ENCODE measurements around the gene C3orf70.

The C3orf70 gene, protein sequence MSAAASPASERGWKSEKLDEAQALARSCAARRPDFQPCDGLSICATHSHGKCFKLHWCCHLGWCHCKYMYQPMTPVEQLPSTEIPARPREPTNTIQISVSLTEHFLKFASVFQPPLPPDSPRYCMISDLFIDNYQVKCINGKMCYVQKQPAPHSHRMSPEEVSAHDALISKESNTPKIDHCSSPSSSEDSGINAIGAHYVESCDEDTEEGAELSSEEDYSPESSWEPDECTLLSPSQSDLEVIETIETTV

DNA sequence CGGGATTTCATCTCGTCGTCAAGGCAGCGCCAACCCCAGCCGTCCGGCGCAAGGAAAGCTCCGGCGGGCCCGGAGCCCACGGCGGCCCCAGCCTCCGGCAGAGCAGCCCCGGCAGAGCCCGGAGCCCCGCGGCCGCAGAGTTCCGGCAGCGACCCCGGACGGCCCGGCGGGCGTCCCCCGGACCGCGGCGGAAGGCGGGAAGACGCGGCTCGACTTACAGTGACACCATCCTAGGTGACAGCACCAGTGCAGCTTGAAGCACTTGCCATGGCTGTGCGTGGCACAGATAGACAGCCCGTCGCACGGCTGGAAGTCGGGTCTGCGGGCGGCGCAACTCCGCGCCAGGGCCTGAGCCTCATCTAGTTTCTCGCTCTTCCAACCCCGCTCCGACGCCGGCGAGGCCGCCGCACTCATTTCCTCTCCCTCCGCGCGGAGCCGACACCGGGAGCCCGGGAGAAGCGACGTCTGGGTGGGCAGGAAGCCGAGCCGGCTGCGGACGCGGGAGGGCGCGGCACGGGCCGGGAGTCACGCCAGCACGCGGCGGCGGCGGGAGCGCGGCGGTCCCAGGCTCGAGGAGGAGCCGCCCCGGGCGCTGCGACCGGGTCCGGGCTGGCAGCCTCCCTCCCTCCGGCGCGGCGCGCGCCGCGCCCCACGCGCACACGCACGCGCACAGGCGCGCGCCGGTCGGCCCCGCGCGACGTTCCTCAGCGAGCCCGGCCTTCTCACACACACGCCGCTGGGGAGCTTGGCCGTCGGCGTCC, at the start of gene C3orf70:
Gene C3orf70 (minus strand): TSS at position 651 of the 761 bp plus-strand sequence. CDS start 237 bp downstream, at position 414.
- no peak for DNase-seq (ENCODE audit: low read depth in 2 of 2)

DNA sequence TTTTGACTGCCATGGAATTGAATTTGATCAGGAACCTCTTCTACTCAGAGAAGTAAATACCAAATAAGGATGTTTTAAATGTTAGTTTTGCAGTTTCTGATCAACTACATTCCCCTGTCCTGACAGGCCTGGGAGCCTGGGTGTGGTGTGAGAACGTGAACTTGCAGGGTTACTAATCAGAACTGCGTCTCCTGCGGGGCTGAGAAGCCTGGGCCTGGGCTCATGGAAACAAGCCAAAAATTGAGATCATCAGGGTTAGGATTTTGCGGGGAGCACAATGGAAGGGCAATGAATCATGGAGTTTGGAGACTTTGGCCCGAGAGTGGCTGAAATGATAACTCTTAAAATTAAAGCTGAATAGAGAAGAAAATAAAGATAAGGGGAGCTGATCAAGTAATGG, 47.8 kb upstream of the C3orf70 start:
- DNase-seq (ENCODE audit: low read depth in 2 of 2): no peak

DNA sequence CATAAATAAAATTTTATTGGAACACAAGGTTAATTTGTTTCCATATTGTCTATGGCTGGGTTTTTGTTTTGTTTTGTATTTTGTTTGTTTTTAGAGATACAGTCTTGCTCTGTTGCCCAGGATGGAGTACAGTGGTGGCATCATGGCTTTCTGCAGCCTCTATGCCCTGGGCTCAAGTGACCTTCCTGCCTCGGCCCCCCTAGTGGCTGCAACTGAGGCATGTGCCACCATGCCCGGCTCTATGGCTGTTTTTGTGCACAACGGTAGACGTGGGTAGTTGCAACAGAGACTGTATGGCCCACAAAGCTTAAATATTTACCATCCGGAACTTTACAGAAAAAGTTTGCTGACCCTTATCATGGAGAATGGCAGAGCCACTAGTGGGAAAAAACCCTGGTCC, 46.8 kb upstream of the C3orf70 start:
- DNase-seq (ENCODE audit: low read depth in 2 of 2): no peak

DNA sequence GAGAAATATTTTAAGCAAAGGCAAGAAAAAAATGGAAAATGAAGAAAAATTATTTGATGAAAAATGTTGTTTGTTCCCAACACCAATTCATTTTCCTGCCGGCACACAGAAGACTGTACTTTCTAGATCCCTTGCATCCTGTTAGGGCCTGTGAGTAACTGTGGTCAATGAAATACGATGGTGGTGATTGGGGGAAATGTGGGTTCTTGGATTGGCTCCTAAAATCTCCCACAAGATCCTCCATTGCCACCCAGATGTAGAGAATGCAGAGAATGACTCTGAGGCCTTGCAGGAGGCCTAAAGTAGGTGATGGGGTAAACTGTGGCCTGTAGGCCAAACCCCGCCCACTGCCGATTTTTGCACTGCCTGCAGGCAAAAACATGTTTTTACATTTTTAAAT, 46.3 kb upstream of the C3orf70 start:
- DNase-seq (ENCODE audit: low read depth in 2 of 2): no peak

DNA sequence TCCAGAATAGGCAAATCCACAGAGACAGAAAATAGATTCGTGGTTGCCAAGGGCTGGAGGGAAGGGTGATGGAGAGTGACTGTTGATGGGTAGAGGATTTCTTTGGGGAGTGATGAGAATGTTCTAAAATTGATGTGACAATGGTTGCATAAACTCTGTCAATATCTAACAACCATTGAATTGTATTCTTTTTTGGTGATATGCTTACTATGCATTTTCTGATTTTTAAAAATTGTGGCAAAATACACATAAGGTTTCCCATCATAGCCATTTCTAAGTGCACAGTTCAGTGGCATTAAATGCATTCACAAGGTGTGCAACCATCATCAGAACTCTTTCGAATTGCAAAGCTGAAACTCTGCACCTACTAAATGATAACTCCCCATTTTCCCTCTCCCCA, 44.2 kb upstream of the C3orf70 start:
- DNase-seq (ENCODE audit: low read depth in 2 of 2): no peak

DNA sequence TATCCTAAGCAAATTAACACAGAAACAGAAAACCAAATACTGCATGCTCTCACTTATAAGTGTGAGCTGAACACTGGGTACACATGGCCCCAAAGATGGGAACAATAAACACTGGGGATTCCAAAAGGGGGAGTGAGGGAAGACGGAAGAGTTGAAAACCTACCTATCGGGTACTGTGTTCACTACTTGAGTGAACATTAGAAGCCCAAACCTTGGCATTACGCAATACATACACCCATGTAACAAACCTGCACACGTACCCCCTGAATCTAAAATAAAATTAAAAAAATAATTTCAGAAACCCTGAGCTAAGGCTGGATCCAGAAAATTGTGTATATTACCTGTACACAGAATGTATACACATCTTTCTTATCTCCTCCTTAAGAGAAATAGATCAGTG, 42.8 kb upstream of the C3orf70 start:
- no peak for DNase-seq (ENCODE audit: low read depth in 2 of 2)

DNA sequence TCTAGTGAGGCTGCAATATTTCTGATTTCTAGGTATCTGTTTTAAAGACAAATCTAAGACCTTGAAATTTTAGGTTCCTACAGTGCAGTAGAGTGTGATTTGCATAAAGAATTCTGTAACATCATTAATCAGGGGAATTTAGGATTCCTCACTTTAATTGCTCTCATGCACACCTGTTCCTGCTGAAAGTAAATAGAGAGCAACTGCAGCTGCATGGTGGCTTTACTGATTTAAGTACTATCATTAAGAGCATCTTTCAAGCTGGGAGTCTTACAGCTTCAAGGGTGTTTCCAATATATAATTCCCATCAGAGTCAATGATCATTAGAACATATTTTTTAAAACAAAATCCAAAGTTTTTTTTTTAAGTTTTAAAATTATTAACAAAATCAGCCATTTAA, 36.0 kb upstream of the C3orf70 start:
- no peak for DNase-seq (ENCODE audit: low read depth in 2 of 2)

DNA sequence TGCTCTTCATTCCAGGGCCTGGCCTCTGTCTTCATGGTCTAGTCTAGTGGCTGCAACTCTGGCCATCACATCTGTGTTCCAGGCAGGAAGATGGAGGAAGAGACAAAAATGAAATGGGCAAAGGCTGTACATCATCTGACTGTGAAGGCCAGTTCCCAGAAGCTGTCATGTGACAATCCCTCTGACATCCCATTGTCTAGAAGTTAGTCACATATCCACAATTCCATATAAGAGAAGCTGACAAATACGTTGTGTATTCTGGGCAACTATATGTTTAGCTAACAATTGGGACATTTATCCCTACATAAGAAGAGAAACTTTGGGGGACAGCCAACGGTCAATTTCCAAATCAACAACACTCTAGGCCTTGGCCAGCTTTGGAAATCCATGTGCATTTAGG, 34.5 kb upstream of the C3orf70 start:
- DNase-seq (ENCODE audit: low read depth in 2 of 2): no peak

DNA sequence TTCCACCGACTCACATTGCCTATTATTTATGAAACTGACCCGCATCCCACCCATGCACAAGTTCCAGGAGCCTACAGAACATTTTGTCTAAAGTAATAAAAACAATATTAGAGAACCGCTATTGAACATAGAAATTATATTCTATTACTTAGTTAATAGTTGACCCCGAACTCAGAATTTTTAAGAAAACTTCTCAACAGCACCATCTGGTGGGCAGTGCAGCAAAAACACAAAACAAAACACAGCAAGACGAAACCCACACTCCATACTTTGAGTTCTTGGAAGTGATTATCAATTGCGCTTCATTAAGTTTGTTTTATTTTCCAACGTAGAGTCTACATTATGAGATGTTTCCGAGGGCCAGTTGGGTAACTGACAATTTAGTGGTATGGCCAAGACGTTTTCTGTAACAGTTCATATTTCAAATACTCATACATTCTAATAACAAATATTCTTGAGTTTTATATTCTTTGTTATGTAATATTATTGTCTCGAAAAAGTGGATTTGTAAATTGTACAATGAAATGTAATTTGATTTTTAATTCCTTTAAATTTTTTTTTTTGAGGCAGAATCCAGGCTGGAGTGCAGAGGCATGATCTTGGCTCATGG, 24.0 kb upstream of the C3orf70 start:
- no peak for DNase-seq (ENCODE audit: low read depth in 2 of 2)

DNA sequence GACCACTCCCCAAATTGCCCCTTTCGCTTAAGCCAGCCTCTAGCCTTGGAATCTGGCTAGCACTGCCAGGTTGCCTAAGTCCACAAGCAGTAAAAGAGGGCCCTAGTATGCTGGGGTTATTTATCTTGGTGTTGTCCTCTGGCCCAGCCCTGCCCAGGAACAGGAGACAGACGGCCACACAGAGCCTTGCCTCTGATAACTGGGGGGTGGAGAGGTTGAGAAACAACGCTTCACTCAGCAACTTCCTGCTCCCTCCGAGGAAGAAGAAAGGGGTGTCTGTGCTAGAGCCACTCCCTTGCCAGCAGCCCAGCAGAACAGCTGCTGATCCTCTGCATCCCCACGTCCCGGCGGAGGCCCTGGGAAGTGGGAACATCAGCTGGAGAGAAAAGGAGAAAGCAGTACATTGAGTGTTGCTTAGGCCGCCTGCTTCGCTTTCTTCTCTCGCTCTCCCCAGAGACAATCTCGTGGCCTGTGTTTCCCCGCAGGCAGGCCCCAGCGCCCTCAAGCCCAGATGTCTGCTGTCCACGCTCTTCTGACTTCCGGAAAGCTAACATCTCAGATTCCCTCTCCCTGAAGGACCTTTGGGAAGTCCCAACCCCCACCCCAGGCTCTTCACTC, 22.6 kb upstream of the C3orf70 start:
- DNase-seq (ENCODE audit: low read depth in 2 of 2): no peak

DNA sequence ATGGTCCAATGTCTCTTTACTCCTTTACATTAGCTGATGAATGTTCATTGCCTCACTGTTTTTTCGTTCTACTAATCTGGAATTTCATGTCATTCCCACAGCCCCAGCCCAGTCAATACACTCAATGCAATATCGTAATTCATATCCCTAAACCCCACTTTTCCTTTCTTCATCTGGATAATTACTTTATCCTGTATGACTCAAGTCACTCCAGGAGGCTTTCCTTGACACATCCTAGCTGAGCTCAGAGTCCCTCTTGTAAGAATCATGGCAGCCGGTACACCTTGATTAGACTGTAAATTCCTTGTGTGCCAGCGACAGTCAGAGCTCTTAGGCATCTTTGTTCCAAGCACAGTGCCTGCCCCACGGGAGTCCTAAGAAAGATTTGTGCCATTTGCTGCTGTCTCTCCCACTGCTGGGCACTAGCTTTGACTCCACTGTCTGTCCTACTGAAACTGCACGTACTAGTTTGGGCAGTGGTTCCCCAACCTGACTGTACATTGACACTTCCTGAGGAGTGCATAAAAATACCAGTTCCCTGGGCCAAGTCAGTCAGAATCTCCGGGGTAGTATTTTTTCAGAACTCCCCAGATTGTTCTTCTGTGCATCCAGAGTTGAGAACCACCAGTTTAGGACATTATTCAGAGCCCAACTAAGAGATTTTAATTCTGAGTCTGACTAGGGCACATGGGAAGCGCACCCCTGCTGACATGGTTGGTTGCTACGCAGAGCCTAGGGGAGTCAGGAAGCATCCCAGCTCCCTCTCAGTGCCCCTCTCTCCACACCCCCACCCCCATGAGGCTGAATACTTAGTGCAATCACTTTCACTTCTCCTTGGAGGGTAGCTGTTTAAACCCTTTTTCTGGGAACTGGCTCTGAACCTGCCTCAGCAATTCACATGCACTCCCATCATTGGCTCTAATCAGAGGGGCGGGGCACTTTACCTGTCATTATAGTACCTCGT, 19.5 kb upstream of the C3orf70 start:
- no peak for DNase-seq (ENCODE audit: low read depth in 2 of 2)

DNA sequence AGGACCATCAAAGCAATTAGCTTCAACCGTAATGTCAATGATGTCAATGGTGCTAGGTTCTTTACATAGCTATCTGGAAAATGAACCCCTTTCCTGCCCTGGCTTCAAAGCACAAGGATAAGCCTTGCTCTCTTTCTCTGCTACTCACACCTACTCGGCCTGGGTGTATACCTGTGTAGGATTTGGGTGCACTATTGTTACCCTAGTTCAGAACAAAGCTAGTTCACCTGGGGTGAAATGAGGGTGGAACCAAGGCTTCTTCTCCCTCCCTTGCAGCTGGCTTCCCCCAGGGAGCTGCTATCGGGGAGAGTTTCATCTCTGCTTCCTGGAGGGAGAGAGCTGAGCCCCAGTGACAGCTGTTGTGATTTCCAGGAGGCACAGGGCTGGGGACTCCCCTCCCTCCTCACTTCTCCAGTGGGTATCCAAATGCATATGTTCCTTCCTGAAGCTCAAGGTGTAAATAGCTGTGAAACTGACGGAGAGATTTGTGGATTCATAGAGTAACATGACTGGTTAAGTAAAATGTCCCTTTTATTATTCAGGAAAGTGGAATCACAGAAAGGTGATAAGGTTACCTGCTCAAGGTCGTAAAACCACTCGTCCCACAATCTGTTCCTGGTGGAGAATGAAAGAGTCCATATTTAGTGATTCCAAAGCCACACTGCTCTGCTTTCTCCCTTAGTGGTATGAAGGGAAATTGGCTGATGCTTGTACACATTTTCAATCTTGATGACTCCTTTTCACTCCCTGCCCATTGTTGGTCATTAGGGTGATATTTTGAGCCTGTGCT, 11.8 kb upstream of the C3orf70 start:
- no peak for DNase-seq (ENCODE audit: low read depth in 2 of 2)

DNA sequence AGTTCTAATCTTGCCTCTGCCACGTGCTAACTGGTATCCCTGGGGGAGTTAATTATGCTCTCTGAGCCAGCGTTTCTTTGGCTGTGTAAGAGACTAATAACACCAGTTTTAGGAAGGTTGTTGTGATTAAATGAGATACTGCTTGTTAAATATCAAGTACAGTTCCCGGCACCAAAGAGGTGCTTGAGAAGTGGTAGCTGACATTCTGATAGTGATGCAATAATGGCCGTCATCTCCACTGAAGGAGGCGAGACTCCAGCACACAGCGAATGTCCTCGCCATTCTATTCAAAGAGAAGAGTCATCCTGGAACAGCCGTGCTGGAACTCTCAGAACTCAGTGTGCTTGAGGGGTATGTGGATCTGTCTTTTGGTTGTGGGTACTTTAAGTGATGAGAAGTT, 9.8 kb upstream of the C3orf70 start:
- no peak for DNase-seq (ENCODE audit: low read depth in 2 of 2)

DNA sequence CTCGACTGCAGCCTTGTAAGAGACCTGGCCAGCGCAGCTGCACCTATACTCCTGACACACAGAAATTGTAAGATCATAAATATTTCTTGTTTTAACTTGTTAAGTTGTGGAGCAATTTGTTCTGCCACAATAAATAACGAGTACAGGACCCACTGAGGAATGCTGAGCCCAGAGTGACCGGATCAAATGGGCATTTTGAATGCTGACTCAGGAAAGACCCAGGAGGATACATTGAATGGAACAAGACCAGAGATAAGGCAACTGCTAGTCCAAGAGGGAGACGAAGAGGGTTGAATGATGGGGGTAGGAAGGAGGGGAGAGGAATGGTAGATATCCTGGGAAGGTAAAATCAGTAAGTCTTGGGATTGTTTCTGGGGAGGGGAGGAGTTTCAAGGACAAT, 8.9 kb upstream of the C3orf70 start:
- DNase-seq (ENCODE audit: low read depth in 2 of 2): no peak

DNA sequence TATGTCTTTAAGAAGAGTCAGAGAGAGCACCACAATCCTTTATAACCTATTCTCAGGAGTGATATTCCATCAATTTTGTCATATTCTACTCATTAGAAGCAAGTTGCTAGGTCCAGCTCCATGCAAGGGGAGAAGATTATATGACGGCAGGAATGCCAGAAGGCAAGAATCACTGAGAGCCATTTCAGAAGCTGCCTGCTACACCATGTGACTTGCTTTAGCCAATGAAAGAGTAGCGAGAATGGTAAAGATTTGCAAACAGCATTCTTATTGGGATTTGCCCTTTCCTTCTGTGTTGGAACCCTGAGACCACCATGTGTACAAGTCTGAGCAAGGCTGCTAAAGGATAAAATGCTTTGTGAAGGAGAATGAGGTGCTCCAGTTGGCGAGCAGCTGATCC, 4.5 kb upstream of the C3orf70 start:
- DNase-seq (ENCODE audit: low read depth in 2 of 2): no peak

DNA sequence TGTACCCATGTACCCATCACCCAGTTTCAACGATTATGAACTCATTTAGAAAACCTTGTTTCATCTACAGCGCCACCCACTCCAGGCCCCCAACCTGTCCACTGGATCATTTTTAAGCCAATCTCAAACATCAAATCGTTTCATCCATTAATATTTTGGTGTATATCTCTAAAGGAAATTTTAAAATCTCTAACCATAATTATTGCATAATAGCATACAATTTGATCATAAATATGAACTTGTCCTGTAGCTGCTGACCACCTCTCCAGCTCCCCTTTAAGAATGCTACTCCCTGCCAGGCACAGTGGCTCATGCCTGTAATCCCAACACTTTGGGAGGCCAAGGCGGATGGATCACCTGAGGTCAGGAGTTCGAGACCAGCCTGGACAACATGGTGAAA, 2.8 kb upstream of the C3orf70 start:
- no peak for DNase-seq (ENCODE audit: low read depth in 2 of 2)

DNA sequence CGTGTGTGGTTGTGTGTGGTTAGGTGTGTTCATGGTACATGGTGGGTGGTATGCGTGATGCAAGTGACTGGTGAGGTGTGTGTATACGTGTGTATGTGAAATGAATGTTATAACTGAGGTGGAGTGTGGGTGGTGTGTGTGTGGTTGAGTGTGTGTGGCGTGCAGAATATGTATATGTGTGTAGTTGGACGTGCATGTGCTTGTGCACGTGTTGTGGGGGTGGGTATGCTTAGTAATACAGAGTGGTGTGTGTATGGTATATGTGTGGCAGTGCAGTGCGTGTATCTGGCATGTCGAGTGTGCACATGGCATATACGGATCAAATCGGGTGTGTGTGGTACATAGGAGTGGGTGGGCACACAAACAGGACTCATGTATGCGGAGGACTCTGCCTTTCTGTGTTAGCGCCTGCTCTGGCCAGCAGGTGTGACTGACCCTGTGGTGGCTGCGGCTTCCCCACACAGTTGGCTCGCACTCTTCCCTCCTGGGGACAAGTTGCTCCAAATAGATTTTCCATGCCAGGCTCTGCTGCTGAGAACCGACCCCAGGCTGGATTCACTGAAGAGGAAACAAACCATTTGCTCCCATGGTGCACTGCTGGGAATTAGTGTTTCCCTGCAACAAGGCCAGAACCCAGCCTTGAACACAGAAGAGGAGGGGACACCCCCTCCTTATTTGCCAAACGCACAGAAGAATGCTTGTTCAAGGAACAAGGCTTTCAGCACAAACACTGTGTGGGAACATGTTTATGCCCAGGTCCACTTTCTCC, 1.2 kb upstream of the C3orf70 start:
- no peak for DNase-seq (ENCODE audit: low read depth in 2 of 2)

DNA sequence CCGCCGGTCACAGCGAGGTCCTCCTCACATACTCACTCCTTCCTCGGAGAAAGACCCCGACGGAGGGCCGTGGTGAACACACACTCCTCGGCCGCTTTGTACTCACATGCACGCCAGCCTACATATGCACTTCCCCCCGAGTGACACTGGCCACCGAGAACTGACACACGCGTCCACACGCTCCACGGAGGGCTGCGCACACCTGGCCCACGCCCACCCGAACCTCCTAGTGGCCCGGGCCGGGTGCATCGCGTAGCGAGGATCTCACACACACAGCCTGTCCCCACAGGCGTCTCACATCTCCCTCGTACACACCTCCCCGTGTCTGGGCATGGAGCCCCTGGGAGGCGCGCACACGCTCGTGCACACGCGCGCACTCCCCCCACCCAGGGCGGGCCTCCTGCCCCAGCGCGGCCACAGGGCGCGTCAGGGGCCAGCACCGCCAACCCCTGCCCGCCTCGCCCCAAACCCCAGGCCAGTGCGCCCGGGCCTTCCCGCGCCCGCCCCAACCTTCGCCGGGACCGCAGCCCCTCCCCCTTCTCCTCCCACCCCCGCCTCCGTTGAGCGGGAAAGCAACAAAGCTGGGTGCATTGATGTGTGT, 411 bp upstream of the C3orf70 start:
- no peak for DNase-seq (ENCODE audit: low read depth in 2 of 2)

DNA sequence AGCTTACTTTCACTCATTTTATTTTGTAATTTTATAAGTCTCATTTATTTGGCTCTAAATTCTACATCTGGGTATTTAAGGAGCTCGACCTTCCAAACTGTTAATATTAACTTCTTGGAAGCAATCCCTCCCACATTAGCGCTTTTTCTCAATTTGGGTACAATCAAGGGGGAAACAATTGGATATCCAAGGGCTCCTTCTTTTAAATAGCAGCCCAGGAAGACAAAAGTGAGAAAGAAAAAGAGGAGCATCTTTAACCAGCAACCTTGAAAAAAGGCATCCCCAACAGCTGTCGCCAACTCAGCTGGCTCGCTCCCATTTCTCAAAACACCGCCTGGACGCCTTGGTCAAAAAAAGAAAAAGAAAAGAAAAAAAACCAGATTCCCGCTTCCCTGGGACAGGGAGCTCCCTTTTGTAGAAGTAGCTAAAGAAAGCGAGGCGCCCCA, 873 bp downstream of the C3orf70 start:
- DNase-seq (ENCODE audit: low read depth in 2 of 2): no peak
